SH-SY5Y (cell line): ENCODE results near the gene CEP104.

Experiments used
- GATA2 ChIP-seq: IDR thresholded peaks from 2 replicates; pipeline ENCODE4 v1.6.1; 2011; ENCODE audit warnings: mild to moderate bottlenecking, low read depth, low read length
- GATA3 ChIP-seq: IDR thresholded peaks from 2 replicates; pipeline ENCODE4 v1.6.1; 2011; ENCODE audit warnings: low read depth, mild to moderate bottlenecking, low read length, moderate library complexity

DNA sequence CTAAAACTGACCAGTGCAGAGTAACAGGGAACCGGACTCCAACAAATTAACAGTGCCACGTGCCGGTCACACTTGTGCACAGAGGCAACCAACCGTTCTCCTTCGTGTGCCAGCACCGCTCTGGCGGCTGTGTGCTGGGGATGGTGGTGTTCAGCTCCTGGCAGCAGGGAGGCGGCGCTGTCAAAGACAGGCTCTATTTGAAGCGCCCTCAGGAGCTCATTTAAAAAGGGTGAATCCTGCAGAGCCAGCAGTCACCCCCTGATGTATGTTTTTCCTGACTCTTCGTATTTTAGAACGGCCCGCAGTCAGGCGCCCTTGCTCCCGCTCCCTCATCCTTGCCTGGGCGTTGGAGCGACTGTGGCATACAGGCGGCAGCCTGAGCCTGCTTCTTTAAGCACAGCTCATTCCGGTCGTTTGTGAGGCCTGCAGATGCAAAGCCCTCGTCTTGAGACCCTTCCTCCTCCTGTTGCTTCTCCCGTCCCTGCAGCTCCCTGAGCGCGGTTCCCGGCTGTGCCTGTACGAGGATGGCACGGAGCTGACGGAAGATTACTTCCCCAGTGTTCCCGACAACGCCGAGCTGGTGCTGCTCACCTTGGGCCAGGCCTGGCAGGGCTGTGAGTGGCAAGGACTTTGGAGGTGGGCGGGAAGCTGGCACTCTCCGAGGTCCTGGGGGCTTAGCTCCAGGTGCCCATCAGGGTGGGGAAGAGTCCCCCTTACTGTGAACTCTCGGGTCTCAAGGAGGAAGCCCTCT, 1.4 kb upstream of the CEP104 start:
- TF ChIP-seq GATA3 (no peak), GATA2 (no peak)
